Spinal cord (tissue), 10 donors: ENCODE data around the gene SLC5A8. TPM values are rescaled to one million over a fixed set of nuclear protein-coding genes. Genes with fewer than 3 reads are reported as not detected.

Experiments
- DNase-seq, 6 donors: peaks; one replicate each; pipeline versions ENCODE4 v3.0.0 to v3.0.0-alpha.2; 2013 to 2015; ENCODE audit warnings: low spot score in 6 of 6, low read depth in 4 of 6
- H3K27ac ChIP-seq: one replicate; pipeline ENCODE4 v1.5.1; 2013; ENCODE audit warnings: low read depth, low read length, control low read depth
- H3K27me3 ChIP-seq: one replicate; pipeline ENCODE4 v1.6.1; 2013; ENCODE audit warnings: low read length; ENCODE audit not compliant: control insufficient read depth, insufficient read depth
- H3K36me3 ChIP-seq: one replicate; pipeline ENCODE4 v1.6.1; 2013; ENCODE audit warnings: low read length; ENCODE audit not compliant: control insufficient read depth, insufficient read depth
- H3K4me1 ChIP-seq: one replicate; pipeline ENCODE4 v1.6.1; 2013; ENCODE audit warnings: low read length; ENCODE audit not compliant: control insufficient read depth, insufficient read depth
- H3K4me3 ChIP-seq: one replicate; pipeline ENCODE4 v1.5.1; 2013; ENCODE audit warnings: low read depth, low read length, control low read depth
- H3K9me3 ChIP-seq: one replicate; pipeline ENCODE4 v1.6.1; 2013; ENCODE audit warnings: low read length; ENCODE audit not compliant: control insufficient read depth, insufficient read depth
- WGBS: methylation state at CpG from one replicate; pipeline ENCODE4 v1.1.5; 2013; ENCODE audit warnings: missing lambda C conversion rate; ENCODE audit not compliant: insufficient coverage; 5-methylcytosine and 5-hydroxymethylcytosine counted together
- polyA plus RNA-seq, 2 donors: library from polyadenylated mRNA; unstranded; fragments of 120-200 nt; gene quantifications; one replicate each; pipeline ENCODE4 v1.2.1, GENCODE V29; 2013; ENCODE audit not compliant: insufficient read length in 2 of 2
- total RNA-seq, 2 donors: library from RNA; depleted of rRNA in 1 of 2; stranded (reverse); fragments of 120-200 nt in 1 of 2; fragments of >200 nt in 1 of 2; gene quantifications; one replicate each; pipeline versions ENCODE4 v1.2.3 to v1.2.4, GENCODE V29; 2013 to 2014
- donor health status: healthy.

Gene SLC5A8
- total and polyA plus RNA-seq, 4 donors: 0.22 to 1.1 (median 0.55) TPM

DNA sequence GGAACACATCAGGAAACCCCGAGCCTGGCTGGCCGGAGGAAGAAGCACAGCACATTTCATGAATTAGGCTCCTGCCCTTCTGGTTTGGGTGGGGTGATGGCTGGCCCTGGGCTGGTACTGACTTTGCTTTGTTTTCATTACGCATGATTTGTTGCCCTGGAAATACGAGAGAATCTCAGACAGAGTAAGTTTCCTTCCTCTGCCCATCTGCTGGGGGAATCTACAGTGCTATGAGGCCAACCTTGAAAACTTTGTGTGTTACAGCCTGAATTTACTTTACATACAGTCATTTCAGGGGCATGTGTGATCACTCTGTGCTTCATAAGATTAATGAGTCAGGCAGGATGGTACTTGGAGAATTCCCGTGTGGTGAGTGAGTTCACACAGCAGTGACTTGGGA, 20.5 kb upstream of the SLC5A8 start:
- no peaks in the 10 kb centered on the region for H3K36me3 ChIP-seq
- H3K27ac ChIP-seq: no peak overlapping the region
- DNase-seq: no peak
- no peak overlapping the region for H3K4me3 ChIP-seq
- 59% methylated on average over 4 of the region's 5 CpGs for WGBS
- no peaks in the 10 kb centered on the region for H3K9me3 ChIP-seq
- no peaks in the 10 kb centered on the region for H3K27me3 ChIP-seq
- H3K4me1 ChIP-seq: no peaks in the 10 kb centered on the region

DNA sequence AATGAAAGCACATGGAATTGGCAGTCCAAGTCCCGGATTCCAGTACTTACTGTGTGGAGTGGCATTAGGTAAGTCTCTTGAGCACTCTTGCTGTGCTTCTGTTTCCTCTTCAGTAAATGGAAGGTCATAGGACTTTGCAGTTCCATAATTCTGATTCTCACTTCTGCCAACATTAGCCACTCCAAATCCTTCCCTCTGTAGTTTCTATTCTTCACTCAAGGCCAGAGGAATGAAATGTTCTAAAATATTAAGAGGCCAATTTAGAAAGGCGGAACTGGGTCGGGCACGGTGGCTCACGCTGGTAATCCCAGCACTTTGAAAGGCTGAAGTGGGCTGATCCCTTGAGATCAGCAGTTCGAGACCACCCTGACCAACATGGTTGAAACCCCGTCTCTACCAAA, 19.8 kb upstream of the SLC5A8 start:
- 95% methylated on average over 4 of the region's 7 CpGs for WGBS
- DNase-seq: no peak
- Histone ChIP-seq H3K27ac (no peak overlapping the region), H3K4me1 (no peaks in the 10 kb centered on the region), H3K9me3 (no peaks in the 10 kb centered on the region), H3K4me3 (no peak overlapping the region), H3K36me3 (no peaks in the 10 kb centered on the region), H3K27me3 (no peaks in the 10 kb centered on the region)

- DNase-seq: no peak
- peaks cover 2% of the 10 kb centered on the region for H3K9me3 ChIP-seq
- H3K4me1 ChIP-seq: no peaks in the 10 kb centered on the region
- no peaks in the 10 kb centered on the region for H3K27me3 ChIP-seq
- H3K36me3 ChIP-seq: no peaks in the 10 kb centered on the region
- no peak overlapping the region for H3K4me3 ChIP-seq
- H3K27ac ChIP-seq: no peak overlapping the region
- WGBS: no CpG with 5 or more reads among the region's 1 CpG
Observed at GRCh38 chr12:101221301-101221700, 11.3 kb upstream of the SLC5A8 start.

- no peak for DNase-seq
- no peaks in the 10 kb centered on the region for H3K27me3 ChIP-seq
- no peaks in the 10 kb centered on the region for H3K4me1 ChIP-seq
- no peak overlapping the region for H3K27ac ChIP-seq
- H3K4me3 ChIP-seq: no peak overlapping the region
- no peaks in the 10 kb centered on the region for H3K36me3 ChIP-seq
- peaks cover 2% of the 10 kb centered on the region for H3K9me3 ChIP-seq
- 100% methylated on average over 1 of the region's 2 CpGs for WGBS
Observed at GRCh38 chr12:101216810-101217209, 6.8 kb upstream of the SLC5A8 start.

DNA sequence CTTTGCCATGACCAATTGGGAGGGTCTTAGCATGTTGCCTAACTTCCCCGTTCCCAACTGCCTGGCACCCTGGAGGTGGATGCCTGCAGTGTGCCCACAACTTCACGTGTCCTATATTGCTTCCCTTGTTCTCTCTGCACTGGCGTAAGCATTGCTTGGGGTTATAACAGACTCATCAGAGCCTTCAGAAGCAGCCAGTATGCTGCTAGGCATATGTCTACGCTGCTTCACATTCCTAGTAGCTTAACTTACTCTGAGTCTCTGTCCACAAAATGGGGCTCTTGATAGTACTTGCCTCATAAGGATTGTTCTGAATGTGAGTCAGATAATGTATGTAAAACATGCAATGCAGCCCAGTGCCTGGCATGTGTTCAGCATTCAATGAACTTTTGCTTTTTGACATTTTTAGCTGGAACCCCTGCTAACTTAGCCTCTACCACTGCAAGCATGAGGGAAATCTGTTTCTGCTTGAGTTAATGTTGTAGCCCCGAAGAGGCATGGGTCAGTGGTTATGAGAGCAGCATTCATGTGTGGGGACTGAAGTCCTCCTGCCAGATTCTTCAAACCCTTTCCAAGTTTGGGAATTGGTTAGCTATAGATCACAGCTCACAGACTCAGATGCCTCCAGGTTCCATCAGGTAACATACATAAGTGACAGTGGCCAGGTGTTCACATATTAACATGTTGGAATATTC, 2.8 kb downstream of the SLC5A8 start:
- WGBS: 79% methylated on average over 5 of the region's 5 CpGs
- Histone ChIP-seq H3K27ac (no peak overlapping the region), H3K4me3 (no peak overlapping the region), H3K9me3 (no peaks in the 10 kb centered on the region), H3K27me3 (peaks cover 18% of the 10 kb centered on the region), H3K4me1 (no peaks in the 10 kb centered on the region), H3K36me3 (no peaks in the 10 kb centered on the region)
- no peak for DNase-seq

DNA sequence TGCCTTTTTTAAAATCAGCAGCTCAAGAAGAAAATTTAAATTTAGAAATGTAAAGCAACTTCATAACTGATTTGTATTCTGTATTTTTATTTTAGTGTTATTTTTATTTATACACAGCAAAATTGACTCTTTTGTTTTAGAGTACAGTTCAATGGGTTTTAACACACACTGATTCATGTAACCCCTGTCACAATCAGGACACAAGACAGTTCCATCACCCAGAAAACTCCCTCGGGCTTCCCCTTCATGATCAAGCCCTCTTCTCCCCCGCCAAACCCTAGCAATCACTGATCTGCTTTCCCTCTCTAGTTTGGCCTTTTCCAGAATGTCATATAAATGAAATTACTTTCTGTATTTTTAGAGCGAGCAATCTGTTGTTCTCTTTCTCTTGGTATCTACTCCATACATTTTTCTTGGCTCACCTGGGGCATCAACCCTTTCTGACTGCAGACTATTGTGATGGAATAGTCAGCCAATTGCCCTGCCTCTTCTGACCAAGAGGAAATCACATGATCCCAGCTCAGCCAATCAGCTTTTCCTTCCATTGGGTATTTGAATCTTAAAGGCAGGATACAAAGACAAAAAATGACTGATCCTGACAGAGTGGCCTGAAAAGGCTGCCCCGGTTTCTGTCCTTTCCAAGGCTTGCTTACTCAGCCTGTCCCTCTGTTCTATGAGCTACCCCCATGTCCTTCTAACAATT, 5.3 kb downstream of the SLC5A8 start:
- Histone ChIP-seq H3K27me3 (peaks cover 11% of the 10 kb centered on the region), H3K36me3 (no peaks in the 10 kb centered on the region), H3K27ac (no peak overlapping the region), H3K4me1 (no peaks in the 10 kb centered on the region), H3K9me3 (no peaks in the 10 kb centered on the region), H3K4me3 (no peak overlapping the region)
- WGBS: 67% methylated on average over 1 of the region's 4 CpGs
- no peak for DNase-seq

GRCh38 chr12:101200824-101201223, 9.2 kb downstream of the SLC5A8 start:
- no peak for DNase-seq
- Histone ChIP-seq H3K27me3 (no peaks in the 10 kb centered on the region), H3K4me1 (no peaks in the 10 kb centered on the region), H3K4me3 (no peak overlapping the region), H3K9me3 (no peaks in the 10 kb centered on the region), H3K36me3 (no peaks in the 10 kb centered on the region), H3K27ac (no peak overlapping the region)
- no CpG with 5 or more reads among the region's 1 CpG for WGBS

GRCh38 chr12:101200145-101200544, 9.9 kb downstream of the SLC5A8 start:
- no peak for DNase-seq
- H3K36me3 ChIP-seq: no peaks in the 10 kb centered on the region
- WGBS: no CpG with 5 or more reads among the region's 2 CpGs
- no peaks in the 10 kb centered on the region for H3K9me3 ChIP-seq
- no peak overlapping the region for H3K4me3 ChIP-seq
- H3K4me1 ChIP-seq: no peaks in the 10 kb centered on the region
- H3K27me3 ChIP-seq: no peaks in the 10 kb centered on the region
- no peak overlapping the region for H3K27ac ChIP-seq

- H3K4me3 ChIP-seq: no peak overlapping the region
- H3K4me1 ChIP-seq: no peaks in the 10 kb centered on the region
- H3K27ac ChIP-seq: no peak overlapping the region
- H3K9me3 ChIP-seq: no peaks in the 10 kb centered on the region
- no peaks in the 10 kb centered on the region for H3K27me3 ChIP-seq
- no peaks in the 10 kb centered on the region for H3K36me3 ChIP-seq
- DNase-seq: no peak
- 0% methylated on average over 1 of the region's 2 CpGs for WGBS
Observed at GRCh38 chr12:101186291-101186690, 23.7 kb downstream of the SLC5A8 start.

GRCh38 chr12:101181776-101182175, 28.3 kb downstream of the SLC5A8 start:
- WGBS: 67% methylated on average over 1 of the region's 2 CpGs
- no peak for DNase-seq
- Histone ChIP-seq H3K27me3 (no peaks in the 10 kb centered on the region), H3K27ac (no peak overlapping the region), H3K4me3 (no peak overlapping the region), H3K36me3 (no peaks in the 10 kb centered on the region), H3K9me3 (no peaks in the 10 kb centered on the region), H3K4me1 (no peaks in the 10 kb centered on the region)
